Kidney capillary endothelial cell (primary cell): ENCODE data around the gene PKP2.
"Not testable (repeated sequence)": the region's sequence is repeated elsewhere in the genome, so short reads cannot be mapped to it uniquely, and the experiment has no call there.

Experiments used
- DNase-seq: peaks from one replicate; pipeline ENCODE4 v3.0.0-alpha.2; 2018; ENCODE audit warnings: low spot score

Gene PKP2

DNA sequence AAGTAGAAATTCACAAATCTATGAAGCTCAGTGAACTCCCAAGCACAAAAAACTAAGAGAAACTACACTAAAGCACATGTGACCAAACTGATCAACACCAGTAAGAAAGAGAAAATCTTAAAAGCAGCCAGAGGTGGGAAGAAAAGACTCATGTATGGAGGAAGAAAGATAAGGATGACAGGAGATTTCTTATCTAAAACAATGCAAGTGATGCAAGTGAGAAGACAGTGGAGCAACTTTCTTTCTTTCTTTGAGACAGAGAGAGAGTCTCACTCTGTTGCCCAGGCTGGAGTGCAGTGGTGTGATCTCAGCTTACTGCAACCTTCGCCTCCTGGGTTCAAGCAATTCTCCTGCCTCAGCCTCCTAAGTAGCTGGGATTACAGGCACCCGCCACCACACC lies 34.9 kb downstream of the PKP2 start:
- not testable (repeated sequence) for DNase-seq

DNA sequence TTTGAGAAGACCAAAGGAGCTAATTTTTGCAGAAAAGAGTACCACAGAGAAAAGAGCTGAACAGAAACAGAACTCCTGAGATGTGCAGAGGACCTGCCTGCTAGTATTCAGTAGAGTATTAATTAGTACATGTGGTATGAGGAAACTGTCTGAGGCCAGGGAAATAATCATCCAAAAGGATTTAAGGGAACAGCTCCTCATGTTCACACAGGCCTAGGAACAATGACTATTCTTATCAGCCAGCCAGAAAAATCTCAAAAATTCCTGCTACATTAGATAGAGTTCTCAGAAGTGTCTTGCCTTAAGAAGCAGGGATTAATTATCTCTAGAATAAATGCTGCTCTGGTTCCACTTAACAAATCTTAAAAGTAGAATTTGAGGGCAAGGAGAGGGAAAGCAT lies 36.4 kb downstream of the PKP2 start:
- DNase-seq, result no peak

DNA sequence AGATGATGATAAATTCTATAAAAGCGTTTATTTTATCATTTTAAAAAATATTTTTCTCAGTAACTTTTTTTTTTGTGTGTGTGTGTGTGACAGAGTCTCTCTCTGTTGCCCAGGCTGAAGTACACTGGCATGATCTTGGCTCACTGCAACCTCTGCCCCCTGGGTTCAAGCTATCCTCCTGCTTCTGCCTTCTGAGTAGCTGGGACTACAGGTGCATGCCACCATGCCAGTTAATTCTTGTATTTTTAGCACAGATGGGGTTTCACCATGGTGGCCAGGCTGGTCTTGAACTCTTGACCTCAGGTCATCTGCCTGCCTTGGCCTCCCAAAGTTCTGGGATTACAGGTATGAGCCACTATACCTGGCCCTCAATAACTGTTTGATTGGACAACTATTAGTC lies 37.2 kb downstream of the PKP2 start:
- DNase-seq, result no peak

DNA sequence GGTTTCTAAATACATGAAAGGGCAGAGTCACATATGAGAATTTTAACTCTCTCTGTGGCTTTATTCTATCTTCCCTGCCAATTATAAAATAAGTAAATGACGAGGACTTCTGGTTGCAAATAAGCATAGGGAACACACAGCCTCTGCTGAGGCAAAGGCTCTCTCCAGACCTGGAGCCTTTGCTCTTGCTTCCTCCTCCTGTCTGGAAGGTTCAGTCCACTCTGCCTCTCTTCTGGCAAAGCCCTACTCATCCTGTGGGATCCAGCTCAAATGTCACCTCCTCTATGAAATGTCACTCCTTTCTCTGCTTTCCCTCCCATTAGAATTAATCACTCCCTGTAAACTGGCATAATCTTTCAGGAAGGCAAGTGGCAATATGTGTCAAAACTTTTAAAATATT lies 41.9 kb downstream of the PKP2 start:
- no peak for DNase-seq

DNA sequence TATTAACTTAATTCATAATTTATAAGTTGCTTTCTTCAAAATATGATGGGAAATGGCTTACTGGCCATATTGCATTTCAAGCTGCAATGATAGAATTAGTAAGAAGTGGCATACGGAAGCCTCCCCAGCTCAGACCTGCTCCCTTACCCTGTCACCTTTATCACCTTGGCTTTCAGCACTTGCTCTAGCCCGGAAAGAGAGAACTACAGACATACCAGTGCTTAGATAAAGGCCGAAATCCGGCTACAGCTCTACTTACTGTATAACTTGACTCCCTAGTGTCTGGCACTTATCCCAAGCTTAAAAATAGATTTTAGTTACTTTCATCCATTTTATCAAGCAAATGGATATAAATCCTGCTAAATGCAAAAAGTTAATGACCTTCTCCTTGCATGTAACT lies 42.5 kb downstream of the PKP2 start:
- DNase-seq, result no peak

DNA sequence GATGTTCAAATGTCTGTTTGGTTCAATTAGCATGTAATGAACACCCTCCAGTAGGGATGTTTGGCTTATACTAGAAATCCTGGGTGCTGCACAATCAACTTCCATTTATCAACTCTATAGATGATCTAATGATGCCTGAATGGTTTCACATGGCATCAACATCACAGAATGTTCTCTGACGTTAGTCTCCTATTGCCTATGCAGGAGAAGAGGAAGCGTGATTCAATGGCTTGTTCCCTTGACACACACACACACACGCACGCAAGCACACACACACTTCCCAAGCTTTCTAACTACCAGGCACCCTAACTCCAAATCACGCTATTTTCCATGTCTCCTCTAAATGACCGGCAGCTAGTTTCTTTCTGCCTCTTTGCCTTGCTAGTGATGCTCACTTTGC lies 49.3 kb downstream of the PKP2 start:
- DNase-seq, result no peak

DNA sequence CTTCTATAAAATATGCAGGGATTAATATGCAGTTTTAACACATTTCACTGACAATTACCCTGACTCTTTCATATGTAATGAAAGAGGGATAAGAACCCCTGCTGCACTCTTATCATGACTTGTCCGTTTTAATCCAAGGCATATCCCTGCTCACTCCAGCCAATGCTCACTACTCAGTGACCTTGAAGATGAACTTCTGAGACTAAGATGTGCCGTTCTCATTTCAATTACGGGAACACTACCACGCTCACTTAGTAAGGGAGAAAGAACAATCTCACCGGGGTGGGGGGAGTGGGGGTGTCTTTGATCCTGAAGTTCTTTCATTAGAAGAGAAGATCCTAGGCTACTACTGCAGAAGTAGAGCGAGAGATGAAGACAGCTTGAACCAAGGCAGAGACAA lies 50.5 kb downstream of the PKP2 start:
- DNase-seq, result no peak

DNA sequence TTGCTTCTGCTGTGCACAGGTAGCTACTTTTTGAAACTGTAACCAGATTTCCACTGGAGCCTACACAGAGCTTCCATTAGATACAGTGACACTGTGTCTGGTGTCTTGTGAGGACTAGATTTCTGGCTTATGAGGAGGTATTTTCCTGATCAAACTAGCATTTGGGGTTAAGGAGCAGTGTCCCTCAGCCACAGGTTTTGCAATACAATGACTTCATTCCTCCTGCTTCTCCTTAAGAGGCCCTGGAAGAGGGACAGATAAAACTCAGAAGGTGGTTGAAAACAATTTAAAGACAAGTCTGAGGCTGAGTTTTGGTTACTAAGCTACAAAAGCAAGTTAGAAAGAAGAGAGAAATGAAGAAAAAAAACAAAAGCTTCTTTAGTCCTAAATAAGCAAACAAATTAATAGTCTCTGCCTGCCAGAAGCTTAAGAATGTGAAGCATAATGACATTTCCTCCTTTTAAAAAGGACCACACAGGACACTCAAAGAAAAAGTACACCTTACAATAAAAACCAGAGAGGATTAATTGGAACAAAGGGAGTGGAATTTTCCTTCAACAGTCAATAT lies 53.0 kb downstream of the PKP2 start:
- no peak for DNase-seq

DNA sequence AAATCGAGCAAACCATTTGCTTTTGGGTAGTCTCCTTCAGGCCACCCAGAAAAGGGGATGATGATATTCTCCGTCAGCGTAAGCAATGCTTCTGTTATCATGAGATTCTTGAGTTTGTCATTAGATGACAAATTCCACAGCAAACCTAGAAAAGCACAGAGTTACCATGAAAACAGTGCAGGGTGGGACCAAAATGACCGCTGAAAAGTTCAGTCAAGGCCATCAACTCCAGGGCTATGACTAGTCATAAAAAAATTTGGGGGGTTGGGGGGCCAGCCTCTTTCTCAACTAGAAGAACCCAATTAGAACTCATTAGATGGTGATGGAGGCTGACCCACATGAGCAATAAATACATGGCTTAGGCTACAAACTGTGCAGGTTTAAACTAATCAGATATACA lies 55.5 kb downstream of the PKP2 start:
- DNase-seq, result no peak

DNA sequence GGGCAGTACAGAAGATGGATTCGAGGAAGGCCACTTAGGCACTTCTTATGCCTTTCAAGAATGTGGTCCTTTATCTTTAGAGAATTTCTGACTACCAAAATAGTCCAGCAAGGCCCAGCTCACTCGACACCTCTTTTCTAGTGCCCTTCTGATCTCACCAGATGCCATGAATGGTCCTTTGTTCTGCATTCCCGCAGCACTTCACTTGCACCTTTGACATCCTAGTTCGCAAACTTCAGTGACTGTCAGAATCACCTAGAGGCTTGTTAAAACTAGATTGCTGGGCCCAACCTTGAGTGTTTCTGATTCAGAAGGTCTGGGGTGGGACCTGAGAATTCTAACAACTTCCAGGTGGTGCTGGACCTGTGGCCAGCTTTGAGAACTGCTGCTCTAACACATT lies 56.7 kb downstream of the PKP2 start:
- DNase-seq, result no peak

DNA sequence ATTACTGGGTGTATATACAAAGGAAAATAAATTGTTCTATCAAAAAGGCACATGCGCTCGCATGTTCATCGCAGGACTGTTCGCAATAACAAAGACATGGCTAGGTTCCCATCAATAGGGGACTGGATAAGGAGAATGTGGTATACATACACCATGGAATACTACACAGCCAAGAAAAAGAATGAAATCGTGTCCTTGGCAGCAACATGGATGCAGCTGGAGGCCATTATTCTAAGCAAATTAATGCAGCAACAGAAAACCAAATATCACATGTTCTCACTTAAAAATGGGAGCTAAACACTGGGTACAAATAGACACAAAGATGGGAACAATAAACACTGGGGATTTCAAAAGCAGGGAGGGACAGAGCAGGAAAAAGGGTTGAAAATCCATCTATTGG lies 58.6 kb downstream of the PKP2 start:
- no peak for DNase-seq

DNA sequence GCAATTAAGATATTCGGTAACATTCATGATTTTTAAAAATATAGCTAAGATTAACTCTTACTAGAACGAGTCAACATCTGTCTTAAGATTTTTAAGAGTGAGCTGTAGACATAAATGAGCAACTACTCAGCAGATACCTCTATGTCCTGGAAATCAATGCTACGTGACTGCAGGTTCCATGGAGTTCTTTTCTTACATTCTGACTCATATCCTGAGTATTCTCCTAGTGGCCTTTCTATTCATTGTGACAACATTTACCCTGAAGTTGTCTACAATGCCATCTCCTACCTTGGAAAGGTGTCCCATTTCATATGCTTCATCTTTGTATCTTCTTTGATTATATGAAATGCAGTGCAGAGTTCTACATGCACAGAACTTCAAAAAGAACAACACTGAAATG lies 59.9 kb downstream of the PKP2 start:
- DNase-seq, result no peak

DNA sequence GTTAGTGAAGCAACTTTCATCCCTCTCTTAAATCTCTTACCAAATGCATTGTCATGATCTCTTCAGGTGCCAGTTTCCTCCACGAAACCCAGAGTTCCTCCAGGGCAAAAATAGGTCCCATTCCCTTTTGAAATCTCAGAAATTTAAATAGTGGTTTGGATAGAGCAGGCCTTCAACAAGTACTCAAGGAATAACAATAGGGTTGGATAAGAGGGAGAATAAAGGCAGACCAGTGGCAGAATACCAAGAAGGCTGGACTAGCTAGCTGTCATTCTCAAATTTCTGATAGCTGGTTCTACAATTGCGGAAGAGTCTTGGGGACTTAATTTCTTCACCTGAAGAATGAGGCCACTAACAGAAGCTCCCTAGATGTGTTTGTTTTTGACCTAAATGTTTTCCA lies 62.5 kb downstream of the PKP2 start:
- DNase-seq, result no peak

DNA sequence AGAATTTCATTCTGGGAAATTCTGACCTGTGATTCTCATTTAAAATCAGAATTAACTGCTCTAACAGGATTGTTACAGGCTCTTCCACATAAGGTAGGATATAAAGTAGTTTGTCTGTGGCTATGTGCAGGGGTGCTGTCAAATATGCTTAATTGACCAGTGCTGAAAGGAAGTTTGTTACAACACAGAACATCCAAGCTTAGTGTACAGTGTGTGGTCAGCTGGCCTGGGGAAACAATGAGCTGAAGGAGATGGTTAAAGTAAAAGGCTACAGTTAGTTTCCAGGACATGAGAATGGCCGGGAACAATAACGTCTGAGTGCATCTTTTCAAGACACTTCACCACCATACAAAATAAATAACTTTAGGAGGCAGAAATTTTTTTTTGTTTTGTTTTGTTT lies 68.0 kb downstream of the PKP2 start:
- DNase-seq, result no peak

DNA sequence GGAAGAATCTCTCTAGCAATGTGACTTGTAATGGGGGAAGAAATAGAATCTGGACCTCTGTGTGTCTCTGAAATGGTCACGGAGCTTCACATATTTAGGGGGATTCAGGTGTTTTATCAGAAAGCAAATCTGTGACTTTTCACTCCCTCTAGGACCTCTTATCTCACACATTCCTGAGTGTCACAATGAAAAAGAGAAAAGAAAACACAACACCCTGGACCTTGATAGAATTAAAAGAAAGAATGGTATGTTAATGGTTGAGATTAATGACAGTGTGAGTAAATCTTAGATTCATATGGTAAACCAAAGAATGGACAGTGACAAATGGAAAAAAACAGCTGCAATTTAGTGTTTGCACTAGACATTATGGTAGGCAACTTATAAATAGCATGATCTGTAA lies 68.5 kb downstream of the PKP2 start:
- DNase-seq, result no peak

DNA sequence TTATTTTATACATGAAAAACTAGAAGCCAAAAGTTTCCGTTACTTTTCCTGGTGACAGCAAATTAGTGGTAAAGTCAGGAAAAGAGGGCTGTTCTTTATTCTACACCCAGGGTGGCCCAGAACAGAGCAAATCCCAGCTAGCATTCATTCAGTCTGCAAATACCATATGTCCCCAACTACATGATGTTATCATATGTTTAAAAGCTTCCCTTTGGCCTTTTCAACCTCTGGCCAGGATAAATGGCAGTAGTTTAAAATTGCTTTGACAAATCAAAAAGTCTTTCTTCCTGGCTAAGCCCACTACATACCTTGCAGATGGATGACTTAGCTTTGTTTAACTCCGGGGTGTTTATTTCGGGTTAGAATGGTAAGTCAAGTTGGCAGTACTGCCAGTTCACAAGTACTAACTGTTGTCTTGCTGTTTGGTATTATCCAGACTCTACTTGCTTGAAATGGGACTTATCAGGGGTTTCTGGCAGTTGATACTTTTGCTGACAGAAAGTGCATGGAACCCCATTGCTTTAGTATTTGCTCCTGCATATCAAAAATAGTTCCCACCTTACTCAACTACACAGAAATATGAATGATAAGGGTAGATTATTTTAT lies 69.7 kb downstream of the PKP2 start:
- DNase-seq, result no peak

DNA sequence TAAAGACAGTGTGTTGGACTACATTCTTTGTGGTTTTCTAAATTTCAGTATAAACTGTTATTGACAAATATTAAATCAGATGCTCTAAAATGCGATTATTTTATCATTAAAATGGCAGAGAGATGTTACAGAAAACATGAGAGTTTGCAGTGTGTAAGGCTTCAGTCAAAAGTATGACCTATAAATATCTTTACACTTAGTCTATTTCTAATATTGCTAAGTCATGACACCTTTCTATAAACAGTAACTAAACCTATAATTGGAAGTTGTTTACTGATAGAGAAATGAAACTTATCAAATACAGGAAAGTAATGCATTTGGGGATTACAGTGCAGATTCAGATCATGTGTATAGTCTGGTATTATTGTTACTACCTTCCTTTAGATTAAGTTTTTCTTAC lies 72.0 kb downstream of the PKP2 start:
- no peak for DNase-seq

DNA sequence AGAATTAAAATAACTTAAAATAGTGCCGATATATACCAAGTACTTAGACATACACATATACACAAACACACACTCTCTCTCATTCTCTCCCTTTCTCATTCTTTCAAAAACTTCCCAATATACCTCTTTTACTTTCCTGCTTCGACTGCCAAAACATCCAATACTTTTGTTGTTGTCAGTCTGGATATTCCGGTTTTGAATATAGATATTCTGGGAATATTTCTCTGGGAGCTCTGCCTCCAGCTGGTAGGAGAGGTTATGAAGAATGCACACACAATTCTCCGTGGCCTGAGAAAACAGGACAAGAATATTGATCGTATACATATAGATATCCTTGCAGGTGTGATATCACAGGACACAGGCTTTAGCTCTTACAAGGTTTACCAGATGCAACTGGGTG lies 74.2 kb downstream of the PKP2 start:
- no peak for DNase-seq

DNA sequence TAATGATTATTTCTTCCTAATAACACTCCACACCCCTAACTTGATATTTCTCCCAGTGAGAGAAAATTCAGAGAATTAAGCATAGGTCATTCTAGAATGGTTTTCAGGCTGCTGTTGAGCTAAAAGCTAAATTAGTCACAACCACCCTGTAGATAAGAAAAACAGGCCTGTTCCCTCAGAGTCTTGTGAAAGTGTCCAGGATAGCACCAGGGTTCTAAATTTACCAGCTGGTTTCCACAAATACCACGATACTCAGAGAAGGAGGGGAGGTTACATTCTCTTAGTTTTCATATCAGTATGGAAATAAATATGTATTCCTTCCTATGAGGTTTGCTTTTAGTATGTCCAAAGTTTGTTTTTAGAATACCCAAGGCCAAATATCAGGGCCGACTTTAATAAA lies 74.9 kb downstream of the PKP2 start:
- no peak for DNase-seq

DNA sequence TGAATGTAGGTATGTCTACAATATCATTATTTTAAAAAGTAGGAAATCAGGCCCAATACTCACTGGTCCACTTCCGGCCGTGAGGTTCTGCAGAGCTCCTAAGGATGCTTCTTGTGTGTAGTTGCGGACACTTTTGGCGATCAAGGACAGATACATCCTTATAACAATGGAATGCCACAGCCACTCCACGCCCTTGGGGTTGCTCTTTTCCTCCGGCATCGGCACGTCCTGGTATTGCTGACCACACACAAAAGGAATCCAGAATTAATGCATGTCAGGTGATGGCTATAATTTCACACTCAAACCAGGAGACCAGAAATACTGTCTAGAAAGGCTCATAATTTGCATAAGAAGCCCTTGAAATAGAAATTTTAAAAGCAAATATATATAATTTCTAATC lies 75.3 kb downstream of the PKP2 start:
- DNase-seq, result no peak

DNA sequence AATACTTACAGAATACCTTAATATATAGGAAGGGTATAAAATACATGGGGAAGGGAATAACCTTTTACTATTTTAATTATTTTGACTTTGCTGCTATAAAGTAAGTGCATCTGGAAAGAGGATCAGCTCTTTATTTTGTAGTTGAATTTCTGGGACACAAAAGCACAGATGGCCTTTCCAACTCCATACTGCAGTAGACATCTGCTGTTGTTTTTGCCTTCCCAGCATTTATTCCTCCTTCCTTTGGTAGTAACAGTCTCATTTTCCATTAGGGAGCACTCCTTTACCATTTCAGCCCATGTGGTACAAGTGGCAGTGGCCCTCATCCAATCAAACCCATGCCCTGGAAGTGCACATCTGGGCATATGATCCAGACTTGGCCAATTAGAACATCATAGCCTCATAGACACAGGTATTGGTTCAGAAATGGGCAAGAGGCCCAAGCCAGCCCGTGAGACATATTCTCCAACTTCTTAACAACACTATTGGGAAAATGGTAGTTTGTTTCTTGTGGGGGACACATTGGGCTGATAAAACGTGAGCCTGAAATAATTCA lies 76.1 kb downstream of the PKP2 start:
- no peak for DNase-seq

DNA sequence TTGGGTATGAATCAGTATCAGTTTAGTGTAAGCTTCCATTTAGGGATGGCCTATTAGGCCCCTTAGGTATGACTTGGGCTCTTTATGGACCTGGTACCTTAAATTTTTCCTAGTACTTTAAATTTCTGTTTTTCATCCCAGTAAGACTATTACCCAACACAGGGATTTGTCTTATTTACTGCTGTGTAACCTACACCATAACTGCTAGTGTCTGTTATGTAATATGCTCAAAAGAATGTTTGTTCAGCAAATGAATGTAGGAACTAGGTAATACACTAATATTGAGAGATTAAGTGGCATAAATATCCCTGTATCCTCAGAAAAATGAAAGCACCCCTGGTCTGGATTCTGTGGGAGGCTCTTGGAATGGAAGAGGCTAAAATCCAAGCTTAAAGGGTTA lies 77.2 kb downstream of the PKP2 start:
- no peak for DNase-seq

DNA sequence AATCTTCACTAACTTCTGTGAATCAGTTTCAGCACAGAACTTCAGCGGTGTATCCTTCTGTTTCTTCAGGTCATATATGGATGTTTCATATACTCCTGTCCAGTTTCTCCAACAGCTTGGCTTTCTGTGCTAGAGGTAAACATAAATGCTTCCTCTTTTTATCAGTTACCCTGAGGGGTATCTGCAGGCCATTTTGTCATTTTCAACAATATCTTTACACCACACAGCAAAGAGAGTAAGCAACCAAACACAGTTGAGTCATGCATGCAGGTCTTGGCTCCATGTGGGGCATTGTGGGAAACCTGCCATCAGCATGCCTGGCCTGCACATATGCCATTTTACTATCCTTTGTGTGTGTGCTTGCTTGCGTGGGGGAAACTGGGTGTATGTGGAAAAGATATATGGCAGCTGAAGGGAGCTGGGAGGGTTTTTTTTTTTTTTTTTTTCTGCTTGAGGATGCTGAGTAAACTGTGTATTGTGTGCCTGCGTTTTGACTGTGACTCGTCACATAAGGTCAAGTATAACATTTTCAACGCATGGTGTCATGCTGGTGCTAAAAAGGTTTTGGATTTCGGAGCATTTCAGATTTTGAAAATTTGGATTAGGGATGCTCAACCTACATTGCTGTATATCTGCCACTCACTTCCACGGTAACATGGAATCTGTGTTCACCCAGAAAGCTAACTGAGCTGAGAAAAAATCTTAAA lies 84.7 kb downstream of the PKP2 start:
- no peak for DNase-seq

DNA sequence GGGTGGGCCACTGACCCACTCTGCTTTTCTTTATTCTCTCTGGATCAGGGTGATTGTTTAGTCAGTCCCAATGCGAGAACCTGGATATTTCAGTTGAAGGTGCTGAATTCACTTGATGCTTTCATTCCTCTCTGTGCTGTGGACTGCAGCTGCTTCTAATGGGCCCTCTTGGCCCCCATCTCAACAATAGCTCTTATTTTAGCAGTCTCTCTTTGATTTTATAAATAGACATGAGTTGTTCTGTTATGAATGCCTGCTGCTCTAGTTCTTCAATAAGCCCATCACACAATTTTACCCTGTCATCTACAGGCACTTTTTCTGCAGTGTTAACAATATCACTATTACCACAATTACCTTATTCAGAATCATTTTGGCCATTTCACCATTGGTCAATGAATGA lies 86.7 kb downstream of the PKP2 start:
- no peak for DNase-seq
